Activated CD4-positive, CD25-positive, alpha-beta regulatory T cell treated with anti-CD3 and anti-CD28 coated beads, Interleukin-2, amount 50 U/mL, for 16 hours (primary cell): ENCODE measurements around the gene LKAAEAR1.

Source experiments
- DNase-seq: peaks from one replicate; pipeline ENCODE4 v3.0.0-alpha.2; 2020; ENCODE audit warnings: low read depth, low spot score

Gene LKAAEAR1

DNA sequence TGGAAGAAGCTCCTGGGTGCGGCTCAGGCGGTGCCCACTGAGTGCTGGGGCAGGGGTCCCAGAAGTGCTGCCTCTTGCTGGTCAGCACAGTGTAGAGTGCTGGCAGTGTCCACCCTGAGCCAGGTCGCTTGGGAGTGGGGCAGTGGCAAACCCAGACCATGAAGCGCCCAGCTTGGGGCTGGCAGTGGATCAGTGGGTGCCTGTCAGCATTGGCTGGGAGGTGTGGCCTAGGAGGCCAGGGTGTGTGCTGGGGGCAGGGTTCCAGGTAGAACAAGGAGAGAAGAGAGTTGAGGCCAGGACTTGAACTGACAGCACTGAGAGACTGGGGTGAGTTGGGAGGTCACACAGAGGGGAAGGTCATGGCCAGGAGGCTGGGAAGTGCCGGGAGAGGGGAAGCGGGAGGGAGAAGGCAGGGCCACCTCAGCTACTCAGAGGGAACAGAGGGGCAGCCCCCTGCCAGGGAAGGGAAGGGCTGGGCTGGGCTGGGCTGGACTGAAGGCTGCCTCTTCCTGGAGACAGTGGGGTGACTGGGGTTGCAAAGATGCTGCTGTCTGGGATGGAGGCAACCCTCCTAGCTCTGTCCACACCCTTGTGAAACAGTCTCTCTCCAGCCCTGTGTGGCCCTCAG, 17.1 kb downstream of the LKAAEAR1 start:
- no peak for DNase-seq

- no peak for DNase-seq
These were observed 18.2 kb downstream of the LKAAEAR1 start for GRCh38 chr20:64065974-64066343.

DNA sequence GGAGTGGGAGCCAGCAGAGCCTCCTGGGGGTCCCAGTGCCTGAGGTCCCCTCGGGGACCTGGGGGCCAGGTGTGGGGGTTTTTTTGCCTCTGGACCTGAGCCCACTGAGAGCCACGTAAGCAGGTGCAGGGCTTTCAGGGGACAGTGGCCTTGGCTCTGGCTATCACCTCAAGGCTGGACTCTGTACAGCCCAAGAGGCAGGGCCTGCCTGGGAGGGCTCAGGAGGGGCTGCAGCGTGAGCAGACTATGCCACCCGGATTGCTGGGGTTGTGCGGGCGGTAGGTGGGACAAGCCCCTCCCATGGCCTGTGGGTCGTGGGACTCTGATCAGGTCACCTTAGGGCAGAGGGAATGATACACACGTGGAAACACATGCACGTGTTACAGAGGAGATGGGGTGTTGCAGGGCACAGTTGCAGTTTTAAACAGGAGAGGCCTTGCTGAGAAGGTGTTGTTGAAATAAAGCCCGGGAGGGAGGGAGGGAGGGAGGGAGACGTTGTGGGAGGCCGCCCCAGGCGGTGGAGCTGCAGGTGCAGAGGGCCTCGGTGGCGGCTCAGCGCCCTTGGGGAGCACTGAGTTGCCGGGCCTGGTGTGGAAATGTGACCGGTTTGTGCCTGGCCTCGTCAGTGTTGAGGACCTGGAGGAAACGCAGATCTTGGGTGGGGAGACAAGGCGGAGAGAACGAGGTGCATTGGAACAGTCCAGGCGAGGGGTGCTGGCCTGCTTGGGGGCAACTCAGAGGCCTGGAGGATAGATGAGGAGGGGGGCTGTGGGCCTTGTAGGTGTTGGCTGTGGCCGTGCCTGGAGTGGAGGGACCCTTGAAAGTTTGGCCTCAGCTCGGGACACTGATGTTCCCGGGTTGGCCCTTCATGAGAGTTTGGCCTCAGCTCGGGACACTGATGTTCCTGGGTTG, 18.9 kb downstream of the LKAAEAR1 start:
- no peak for DNase-seq

DNA sequence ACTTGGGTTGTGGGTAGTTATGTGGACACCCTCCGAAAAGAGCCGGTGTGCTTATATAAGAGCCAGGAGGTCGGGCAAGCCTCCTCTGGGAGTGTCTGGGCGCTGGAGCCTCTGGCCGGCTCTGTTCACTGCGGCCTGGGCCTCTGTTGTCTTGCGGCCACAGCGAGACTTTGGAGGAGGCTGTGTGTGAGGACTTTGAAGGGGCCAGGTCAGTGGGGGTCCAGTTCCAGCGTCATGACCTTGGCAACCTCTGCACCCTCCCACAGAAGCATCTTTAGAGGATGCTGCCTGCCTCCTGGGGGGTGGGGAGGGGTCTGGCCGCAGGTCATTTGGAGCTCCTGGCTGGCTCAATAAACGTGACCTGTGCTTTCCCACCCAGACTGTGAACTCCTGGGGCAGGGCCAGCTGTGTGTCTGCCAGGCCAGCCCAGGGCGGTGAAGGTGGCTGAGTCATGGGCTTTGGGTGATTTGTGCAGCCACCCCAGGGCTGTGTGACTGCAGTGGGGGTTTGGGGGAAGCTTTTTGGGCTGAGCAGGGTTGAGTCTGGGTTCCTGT, 20.0 kb downstream of the LKAAEAR1 start:
- no peak for DNase-seq

- no peak for DNase-seq
These were observed 20.6 kb downstream of the LKAAEAR1 start for GRCh38 chr20:64063389-64064144.

GRCh38 chr20:64062596-64063388, 21.4 kb downstream of the LKAAEAR1 start, which contains the start of gene TCEA2:
Gene TCEA2, plus strand, starts transcription at chr20:64063198. Its CDS starts 115 bp downstream, at chr20:64063313.
- peak; percentile 87 for DNase-seq

GRCh38 chr20:64062276-64062595, 22.0 kb downstream of the LKAAEAR1 start:
- DNase-seq = no peak

- no peak for DNase-seq
These were observed 25.7 kb downstream of the LKAAEAR1 start for GRCh38 chr20:64058536-64058935.

GRCh38 chr20:64057628-64058498, 26.3 kb downstream of the LKAAEAR1 start:
- peak; percentile 50 for DNase-seq

GRCh38 chr20:64056889-64057627, 27.1 kb downstream of the LKAAEAR1 start:
- no peak for DNase-seq

DNA sequence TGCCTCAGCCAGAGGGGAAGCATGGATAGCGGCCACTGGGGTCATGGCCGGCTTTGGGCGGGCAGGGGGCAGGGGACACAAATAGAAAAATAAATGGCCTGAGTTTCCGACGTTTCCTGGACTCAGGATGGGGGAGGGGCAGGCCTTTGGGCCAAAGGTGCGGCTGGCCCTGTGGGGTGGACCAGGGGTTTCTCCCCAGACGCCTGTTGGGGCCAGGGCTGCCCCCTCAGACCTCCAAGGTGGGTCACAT, 27.6 kb downstream of the LKAAEAR1 start:
- DNase-seq = no peak

- no peak for DNase-seq
These were observed 28.1 kb downstream of the LKAAEAR1 start for GRCh38 chr20:64055893-64056638.

DNA sequence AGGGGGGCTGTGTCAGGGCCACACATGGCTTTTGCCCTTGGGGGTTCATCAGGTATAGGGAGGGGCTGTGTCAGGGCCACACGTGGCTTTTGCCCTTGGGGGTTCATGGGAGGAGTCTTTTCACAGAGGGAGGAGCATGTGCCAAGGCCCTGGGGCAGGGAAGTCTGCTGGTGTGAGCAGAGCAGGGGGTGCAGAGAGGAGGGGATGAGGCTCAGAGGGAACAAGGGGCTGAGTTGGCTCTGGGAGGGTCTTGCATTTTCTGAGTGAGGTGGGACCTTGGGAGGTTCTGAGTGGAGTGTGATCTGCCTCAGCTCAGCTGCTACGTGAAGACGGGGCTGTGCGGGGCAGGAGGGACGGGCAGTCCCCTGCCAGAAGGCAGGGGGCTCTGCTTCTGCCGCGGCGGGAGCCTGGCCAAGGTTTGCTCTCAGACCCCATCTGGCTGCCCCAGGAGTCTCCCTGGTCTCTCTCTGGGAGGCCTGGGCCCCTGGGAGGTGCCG, 28.8 kb downstream of the LKAAEAR1 start:
- DNase-seq = no peak

DNA sequence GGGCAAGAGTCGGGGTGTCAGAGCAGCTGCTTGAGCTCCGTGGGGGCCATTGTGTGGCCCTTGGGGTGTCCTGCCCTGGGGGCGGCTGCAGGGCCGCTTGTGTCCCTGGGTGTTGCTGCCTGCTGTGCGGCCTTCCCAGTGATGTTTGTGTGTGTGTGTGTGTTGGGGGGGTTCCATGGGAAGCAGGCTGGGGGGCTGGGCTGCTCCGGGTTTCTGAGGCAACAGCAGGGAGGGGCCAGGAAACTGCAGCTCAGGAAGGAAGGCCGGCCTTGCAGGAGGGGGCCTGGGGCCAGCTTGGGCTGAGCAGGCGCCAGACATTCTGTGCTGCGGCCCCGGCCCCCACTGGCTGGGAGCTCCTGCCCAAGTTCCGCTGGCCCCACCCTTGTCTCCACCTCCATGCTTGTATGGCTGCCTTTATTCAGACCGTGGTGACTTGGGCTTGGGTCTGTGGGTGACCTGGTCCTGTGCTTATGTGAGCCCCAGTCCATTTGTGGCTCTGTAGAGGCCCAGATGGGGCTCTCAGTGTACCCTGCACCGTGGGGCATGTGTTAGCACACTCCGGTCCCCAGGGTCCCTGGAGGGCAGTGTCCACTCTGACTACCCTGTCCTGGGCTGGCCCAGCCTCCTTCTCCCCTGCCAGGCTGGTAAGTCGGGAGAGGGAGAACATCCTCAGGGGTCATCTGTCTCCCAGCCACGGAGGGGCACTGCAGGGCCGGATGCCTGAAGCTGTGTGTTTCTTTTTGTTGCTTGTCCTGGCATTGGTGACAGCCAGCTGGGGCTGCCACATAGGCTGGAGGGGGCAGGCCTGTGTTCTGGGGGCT, 30.1 kb downstream of the LKAAEAR1 start:
- DNase-seq = no peak

- no peak for DNase-seq
These were observed 31.0 kb downstream of the LKAAEAR1 start for GRCh38 chr20:64052987-64053840.

DNA sequence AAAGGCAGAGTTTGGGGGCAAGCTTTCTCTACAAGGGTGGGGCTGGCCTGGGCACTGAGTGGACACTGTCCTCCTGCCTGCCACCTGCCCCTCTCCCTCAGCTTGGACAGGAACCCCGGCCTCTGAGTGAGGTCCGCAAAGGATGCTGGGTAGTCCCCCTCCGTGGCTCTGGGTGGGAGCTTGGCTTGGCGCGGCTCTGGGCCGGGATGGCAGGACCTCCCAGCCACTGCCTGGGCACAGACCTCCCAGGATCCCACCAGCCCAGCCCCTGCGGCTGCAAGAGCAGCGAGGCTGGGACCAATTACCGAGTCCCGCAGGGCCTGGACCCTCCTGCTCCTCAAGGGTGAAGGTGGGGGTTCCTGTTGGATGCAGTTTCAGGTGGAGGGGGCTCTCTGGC, 31.9 kb downstream of the LKAAEAR1 start:
- no peak for DNase-seq
